Measurements from ENCODE around the gene SETD3. TPM values are rescaled to one million over a fixed set of nuclear protein-coding genes. Genes with fewer than 3 reads are reported as not detected.
A peak's percentile ranks its signal among the peaks of the same experiment; 100 is the strongest.

The SETD3 gene
- total RNA-seq: 33.1 and 36.1 TPM in 2 replicates
- long read RNA-seq, transcript SETD3-202 (13 exons, 2,878 nt): major isoform, 51 of 70 reads
- long read RNA-seq, partial matches to known transcripts: 8 of 70 reads
- long read RNA-seq, other reads (novel, unspliced or antisense): 9 of 70 reads

- peak within 1 kb of the TSS; percentile 99 for H3K27ac Mint-ChIP-seq (ENCODE audit: unreplicated experiment)
- peak; percentile 27 for DNase-seq (ENCODE audit: low read depth, low spot score)
- peaks cover 41% of the 10 kb centered on the region for H3K4me1 Mint-ChIP-seq
- H3K4me3 Mint-ChIP-seq: peak within 1 kb of the TSS; percentile 100
- peak; percentile 21 for TF ChIP-seq CTCF (conservative IDR thresholded peaks at IDR 0.05)
- no peaks in the 10 kb centered on the region for H3K9me3 Mint-ChIP-seq
- H3K27me3 Mint-ChIP-seq (ENCODE audit: low read depth): no peaks in the 10 kb centered on the region
- no peaks in the 10 kb centered on the region for H3K36me3 Mint-ChIP-seq (ENCODE audit: low read depth)
Measured at GRCh38 chr14:99479906-99480869, at the start of gene SETD3. TSS of gene SETD3 (minus strand) at chr14:99480859. CDS start at chr14:99465805, 15,054 bp downstream.

GRCh38 chr14:99529899-99530298 is 49.2 kb upstream of the SETD3 start:
- Mint-ChIP-seq H3K27ac (ENCODE audit: unreplicated experiment) (no peak overlapping the region), H3K36me3 (ENCODE audit: low read depth) (no peaks in the 10 kb centered on the region), H3K4me3 (no peak overlapping the region), H3K27me3 (ENCODE audit: low read depth) (no peaks in the 10 kb centered on the region), H3K4me1 (peaks cover 45% of the 10 kb centered on the region), H3K9me3 (no peaks in the 10 kb centered on the region)
- TF ChIP-seq CTCF (conservative IDR thresholded peaks at IDR 0.05): no peak
- DNase-seq (ENCODE audit: low read depth, low spot score): no peak

- Mint-ChIP-seq H3K4me1 (peaks cover 44% of the 10 kb centered on the region), H3K36me3 (ENCODE audit: low read depth) (no peaks in the 10 kb centered on the region), H3K4me3 (no peak overlapping the region), H3K9me3 (no peaks in the 10 kb centered on the region), H3K27me3 (ENCODE audit: low read depth) (no peaks in the 10 kb centered on the region), H3K27ac (ENCODE audit: unreplicated experiment) (peak overlapping the region; percentile 12)
- no peak for DNase-seq (ENCODE audit: low read depth, low spot score)
- TF ChIP-seq CTCF (conservative IDR thresholded peaks at IDR 0.05): no peak
Measured at GRCh38 chr14:99527427-99528076, 46.9 kb upstream of the SETD3 start.

GRCh38 chr14:99527026-99527425 is 46.4 kb upstream of the SETD3 start:
- H3K4me1 Mint-ChIP-seq: peaks cover 49% of the 10 kb centered on the region

More at GRCh38 chr14:99527026-99527425, 46.4 kb upstream of the SETD3 start:
- Mint-ChIP-seq H3K36me3 (ENCODE audit: low read depth) (no peaks in the 10 kb centered on the region), H3K4me3 (no peak overlapping the region), H3K27ac (ENCODE audit: unreplicated experiment) (no peak overlapping the region), H3K9me3 (no peaks in the 10 kb centered on the region), H3K27me3 (ENCODE audit: low read depth) (no peaks in the 10 kb centered on the region)
- TF ChIP-seq CTCF (conservative IDR thresholded peaks at IDR 0.05): no peak
- DNase-seq (ENCODE audit: low read depth, low spot score): no peak

All from neural crest cell (in vitro differentiated cells).